Hepatocyte (in vitro differentiated cells): ENCODE results near the gene UFSP2. TPM values are rescaled to one million over a fixed set of nuclear protein-coding genes. Genes with fewer than 3 reads are reported as not detected.

ENCODE experiments used
- DNase-seq: peaks from one replicate; pipeline ENCODE4 v3.0.0-alpha.2; 2016; ENCODE audit warnings: low spot score
- H2AFZ ChIP-seq: fragments of 200-600 bp; sonication (generic); 2 replicates; pipeline ENCODE4 v1.6.0; 2016; ENCODE audit warnings: antibody characterized with exemption, mild to moderate bottlenecking
- H3K27ac ChIP-seq: fragments of 200-600 bp; sonication (generic); 2 replicates; pipeline ENCODE4 v1.5.1; 2016; ENCODE audit warnings: mild to moderate bottlenecking
- H3K27me3 ChIP-seq: fragments of 200-600 bp; sonication (generic); 2 replicates; pipeline ENCODE4 v1.6.1; 2016
- H3K36me3 ChIP-seq: fragments of 200-600 bp; sonication (generic); replicated peaks from 2 replicates; pipeline ENCODE4 v1.5.1; 2016; ENCODE audit warnings: low read depth; ENCODE audit not compliant: insufficient read depth
- H3K4me1 ChIP-seq: fragments of 200-600 bp; sonication (generic); 2 replicates; pipeline ENCODE4 v1.5.1; 2016; ENCODE audit warnings: mild to moderate bottlenecking, moderate library complexity; ENCODE audit not compliant: insufficient read depth
- H3K4me2 ChIP-seq: fragments of 200-600 bp; sonication (generic); 2 replicates; pipeline ENCODE4 v1.6.0; 2016
- H3K4me3 ChIP-seq: fragments of 200-600 bp; sonication (generic); 2 replicates; pipeline ENCODE4 v1.5.1; 2016; ENCODE audit warnings: mild to moderate bottlenecking
- H3K79me2 ChIP-seq: fragments of 200-600 bp; sonication (generic); 2 replicates; pipeline ENCODE4 v1.6.0; 2017; ENCODE audit warnings: mild to moderate bottlenecking
- H3K9me2 ChIP-seq: fragments of 200-600 bp; sonication (generic); replicated peaks from 2 replicates; pipeline ENCODE4 v1.6.0; 2017; ENCODE audit warnings: mild to moderate bottlenecking; ENCODE audit not compliant: insufficient read depth
- H3K9me3 ChIP-seq: fragments of 200-600 bp; sonication (generic); 2 replicates; pipeline ENCODE4 v1.5.1; 2016; ENCODE audit warnings: low read depth, mild to moderate bottlenecking
- H4K20me1 ChIP-seq: fragments of 200-600 bp; sonication (generic); 2 replicates; pipeline ENCODE4 v1.6.0; 2016; ENCODE audit warnings: mild to moderate bottlenecking; ENCODE audit not compliant: insufficient read depth, poor library complexity, severe bottlenecking
- CTCF ChIP-seq: fragments of 200-600 bp; sonication (generic); IDR thresholded peaks from 2 replicates; pipeline ENCODE4 v1.5.1; 2016; ENCODE audit warnings: antibody characterized with exemption, mild to moderate bottlenecking; ENCODE audit not compliant: poor library complexity
- EZH2 ChIP-seq: fragments of 200-600 bp; sonication (generic); IDR thresholded peaks from 2 replicates; pipeline ENCODE4 v1.6.1; 2016; ENCODE audit warnings: antibody characterized with exemption, mild to moderate bottlenecking, borderline replicate concordance
- EZH2phosphoT487 ChIP-seq: fragments of 200-600 bp; sonication (generic); IDR thresholded peaks from one replicate; pipeline ENCODE4 v1.6.1; 2018; ENCODE audit warnings: antibody characterized with exemption, mild to moderate bottlenecking, low read depth, moderate library complexity; ENCODE audit not compliant: unreplicated experiment, severe bottlenecking
- WGBS: methylation state at CpG from one replicate; pipeline ENCODE4 v1.1.6; 2016; ENCODE audit warnings: low lambda C conversion rate; ENCODE audit errors: missing lambda C conversion rate; 5-methylcytosine and 5-hydroxymethylcytosine counted together
- polyA plus RNA-seq: library from polyadenylated mRNA; unstranded; fragments of >200 nt; fragmentation: Nextera tagmentation; extraction: Ambion mirVana; gene quantifications from 2 replicates; pipeline ENCODE4 v1.2.1, GENCODE V29; 2016
- total RNA-seq: library from RNA; depleted of rRNA; stranded (reverse); fragments of >200 nt; gene quantifications from 2 replicates; pipeline ENCODE4 v1.2.3, GENCODE V29; 2014

UFSP2 gene
- total and polyA plus RNA-seq, 2 experiments from 2014 or later = 29.2 to 38.5 TPM

GRCh38 chr4:185471235-185472102 lies 45.7 kb upstream of the UFSP2 start, which contains the start of gene CCDC110:
Gene CCDC110 (minus strand): TSS chr4:185471733. CDS start chr4:185471683, 50 bp downstream.
- Histone ChIP-seq H3K79me2 (no peaks in the 10 kb centered on the region), H3K27me3 (peaks cover 5% of the 10 kb centered on the region), H4K20me1 (no peaks in the 10 kb centered on the region), H3K27ac (peak within 1 kb of the TSS; percentile 31), H3K4me1 (no peaks in the 10 kb centered on the region), H3K4me2 (peak within 1 kb of the TSS; percentile 96), H3K4me3 (peak within 1 kb of the TSS; percentile 86), H3K9me3 (no peaks in the 10 kb centered on the region), H2AFZ (peak within 1 kb of the TSS; percentile 99), H3K36me3 (no peaks in the 10 kb centered on the region), H3K9me2 (no peaks in the 10 kb centered on the region)
- DNase-seq = peak; percentile 98
- under 1% methylated on average over 35 of the region's 93 CpGs for WGBS
- TF ChIP-seq CTCF (peak; percentile 69), EZH2phosphoT487 (no peak), EZH2 (no peak)

- Histone ChIP-seq H3K79me2 (no peaks in the 10 kb centered on the region), H3K4me3 (peak overlapping the region; percentile 66), H3K36me3 (no peaks in the 10 kb centered on the region), H3K9me2 (no peaks in the 10 kb centered on the region), H3K9me3 (no peaks in the 10 kb centered on the region), H3K27me3 (peaks cover 5% of the 10 kb centered on the region), H3K4me2 (peak overlapping the region; percentile 96), H3K4me1 (peaks cover under 1% of the 10 kb centered on the region), H3K27ac (peak overlapping the region; percentile 31), H2AFZ (peak overlapping the region; percentile 99), H4K20me1 (no peaks in the 10 kb centered on the region)
- peak; percentile 63 for DNase-seq
- TF ChIP-seq CTCF (no peak), EZH2 (no peak), EZH2phosphoT487 (no peak)
- WGBS = 6% methylated on average over 36 of the region's 41 CpGs
Observed at GRCh38 chr4:185470501-185471195, 44.9 kb upstream of the UFSP2 start.

- H3K36me3 ChIP-seq = no peaks in the 10 kb centered on the region
- no peaks in the 10 kb centered on the region for H3K79me2 ChIP-seq
- TF ChIP-seq CTCF = no peak
- TF ChIP-seq EZH2phosphoT487 = no peak
- TF ChIP-seq EZH2 = no peak
- H3K9me3 ChIP-seq = no peaks in the 10 kb centered on the region
- no peaks in the 10 kb centered on the region for H4K20me1 ChIP-seq
- H2AFZ ChIP-seq = no peak overlapping the region
- H3K9me2 ChIP-seq = no peaks in the 10 kb centered on the region
- H3K27me3 ChIP-seq = peaks cover 5% of the 10 kb centered on the region
- 70% methylated on average over 9 of the region's 9 CpGs for WGBS
- H3K4me2 ChIP-seq = no peak overlapping the region
- DNase-seq = no peak
- no peak overlapping the region for H3K27ac ChIP-seq
- peaks cover 10% of the 10 kb centered on the region for H3K4me1 ChIP-seq
- no peak overlapping the region for H3K4me3 ChIP-seq
Observed at GRCh38 chr4:185469580-185470154, 43.9 kb upstream of the UFSP2 start.
